HCEC 1CT (cell line): ENCODE measurements around the gene CAPRIN2.

Experiments used
- DNase-seq: peaks from one replicate; pipeline ENCODE4 v3.0.0-alpha.2; 2017

CAPRIN2 gene, protein sequence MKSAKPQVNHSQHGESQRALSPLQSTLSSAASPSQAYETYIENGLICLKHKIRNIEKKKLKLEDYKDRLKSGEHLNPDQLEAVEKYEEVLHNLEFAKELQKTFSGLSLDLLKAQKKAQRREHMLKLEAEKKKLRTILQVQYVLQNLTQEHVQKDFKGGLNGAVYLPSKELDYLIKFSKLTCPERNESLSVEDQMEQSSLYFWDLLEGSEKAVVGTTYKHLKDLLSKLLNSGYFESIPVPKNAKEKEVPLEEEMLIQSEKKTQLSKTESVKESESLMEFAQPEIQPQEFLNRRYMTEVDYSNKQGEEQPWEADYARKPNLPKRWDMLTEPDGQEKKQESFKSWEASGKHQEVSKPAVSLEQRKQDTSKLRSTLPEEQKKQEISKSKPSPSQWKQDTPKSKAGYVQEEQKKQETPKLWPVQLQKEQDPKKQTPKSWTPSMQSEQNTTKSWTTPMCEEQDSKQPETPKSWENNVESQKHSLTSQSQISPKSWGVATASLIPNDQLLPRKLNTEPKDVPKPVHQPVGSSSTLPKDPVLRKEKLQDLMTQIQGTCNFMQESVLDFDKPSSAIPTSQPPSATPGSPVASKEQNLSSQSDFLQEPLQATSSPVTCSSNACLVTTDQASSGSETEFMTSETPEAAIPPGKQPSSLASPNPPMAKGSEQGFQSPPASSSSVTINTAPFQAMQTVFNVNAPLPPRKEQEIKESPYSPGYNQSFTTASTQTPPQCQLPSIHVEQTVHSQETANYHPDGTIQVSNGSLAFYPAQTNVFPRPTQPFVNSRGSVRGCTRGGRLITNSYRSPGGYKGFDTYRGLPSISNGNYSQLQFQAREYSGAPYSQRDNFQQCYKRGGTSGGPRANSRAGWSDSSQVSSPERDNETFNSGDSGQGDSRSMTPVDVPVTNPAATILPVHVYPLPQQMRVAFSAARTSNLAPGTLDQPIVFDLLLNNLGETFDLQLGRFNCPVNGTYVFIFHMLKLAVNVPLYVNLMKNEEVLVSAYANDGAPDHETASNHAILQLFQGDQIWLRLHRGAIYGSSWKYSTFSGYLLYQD

GRCh38 chr12:30754750-30755394 lies at the start of gene CAPRIN2:
Gene CAPRIN2, minus strand, starts transcription at chr12:30754951. Its CDS starts 1,431 bp downstream, at chr12:30753520.
- peak; percentile 93 for DNase-seq

- no peak for DNase-seq
Measured at GRCh38 chr12:30797689-30798088, 42.9 kb upstream of the CAPRIN2 start.

- peak; percentile 48 for DNase-seq
Measured at GRCh38 chr12:30796891-30797371, 42.2 kb upstream of the CAPRIN2 start.

- peak; percentile 62 for DNase-seq
Measured at GRCh38 chr12:30796313-30796780, 41.6 kb upstream of the CAPRIN2 start.

DNA sequence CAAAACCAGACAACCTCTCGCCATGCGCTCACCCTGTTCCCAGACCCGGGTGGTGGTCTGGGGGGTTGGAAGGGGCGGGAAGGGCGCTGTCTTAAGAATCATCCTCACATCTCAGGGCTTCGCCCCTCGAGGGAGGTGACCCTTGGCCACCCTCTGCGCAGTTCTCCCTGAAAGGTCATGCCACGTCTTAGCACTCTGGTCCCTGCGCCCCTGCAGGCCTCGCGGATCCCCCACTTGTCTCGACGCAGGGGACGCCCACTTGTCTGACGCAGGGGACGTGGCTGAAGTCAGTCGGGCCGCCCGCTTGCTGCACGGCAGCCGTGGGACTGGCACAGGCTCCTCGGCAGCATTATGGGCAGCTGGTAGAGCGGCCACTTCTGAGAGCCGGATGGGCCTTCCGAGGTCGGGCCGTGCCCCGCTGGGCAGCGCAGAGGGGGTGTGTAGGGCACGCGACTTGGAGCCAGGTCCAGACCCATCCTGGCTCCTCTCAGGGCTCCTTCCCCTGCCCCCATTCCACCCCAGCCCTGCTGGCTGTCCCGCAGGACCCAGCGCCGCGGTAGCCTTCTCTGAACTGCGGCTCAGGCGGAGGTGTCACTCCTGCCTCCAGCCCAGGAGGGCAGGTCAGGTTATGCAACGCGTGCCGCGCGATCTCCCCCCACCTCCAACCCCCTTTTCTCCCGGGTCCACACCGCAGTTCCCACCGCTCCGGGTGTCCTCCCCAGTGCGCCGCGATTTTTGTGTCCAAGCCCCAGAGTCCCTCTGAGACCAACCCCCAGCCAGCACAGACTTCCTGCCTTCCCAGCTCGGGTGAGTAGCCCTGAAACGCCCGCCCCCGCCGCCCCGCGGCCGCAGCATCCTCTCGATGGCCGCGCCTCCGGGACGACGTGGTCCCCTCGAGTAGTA lies 40.9 kb upstream of the CAPRIN2 start:
- DNase-seq = peak; percentile 87

DNA sequence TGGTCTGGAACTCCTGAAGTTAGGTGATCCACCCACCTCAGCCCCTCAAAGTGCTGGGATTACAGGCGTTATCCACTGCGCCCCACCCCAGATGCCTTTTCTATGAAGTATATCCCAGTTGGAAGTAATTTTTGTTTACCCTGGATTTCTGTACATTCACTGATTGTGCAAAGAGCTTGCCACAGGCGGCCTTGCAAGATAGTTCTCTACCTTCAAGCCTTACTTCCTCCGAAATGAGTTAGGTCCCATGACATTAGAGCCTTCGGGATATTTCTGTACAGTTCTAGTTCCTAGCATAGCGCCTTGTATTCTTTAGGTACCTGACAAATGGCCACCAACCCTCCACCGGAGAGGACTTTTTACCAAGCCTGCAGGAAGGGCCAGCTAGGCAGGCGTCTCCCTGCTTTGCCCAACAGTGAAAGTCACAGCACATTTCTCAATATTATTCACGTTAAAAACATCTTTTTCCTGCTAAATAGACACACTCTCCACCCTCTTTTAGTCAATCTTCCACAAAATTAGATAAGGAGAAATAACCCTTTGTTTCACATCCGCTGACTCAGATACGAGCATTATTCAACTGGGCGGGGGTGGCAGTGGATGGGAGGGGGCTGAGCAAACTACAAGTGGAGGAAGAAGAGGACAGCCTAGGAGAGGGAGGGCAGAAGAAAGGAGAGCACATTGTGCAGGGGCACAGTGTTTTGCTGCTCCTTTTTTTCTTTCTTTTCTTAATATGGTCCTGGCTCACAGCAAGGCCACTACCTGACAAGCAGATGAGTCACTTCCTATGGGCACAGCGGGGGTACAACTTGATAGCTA lies 40.0 kb upstream of the CAPRIN2 start:
- peak; percentile 89 for DNase-seq

GRCh38 chr12:30794020-30794419 lies 39.3 kb upstream of the CAPRIN2 start:
- no peak for DNase-seq

GRCh38 chr12:30792648-30793499 lies 38.1 kb upstream of the CAPRIN2 start:
- peak; percentile 57 for DNase-seq

- no peak for DNase-seq
Measured at GRCh38 chr12:30792085-30792484, 37.3 kb upstream of the CAPRIN2 start.

DNA sequence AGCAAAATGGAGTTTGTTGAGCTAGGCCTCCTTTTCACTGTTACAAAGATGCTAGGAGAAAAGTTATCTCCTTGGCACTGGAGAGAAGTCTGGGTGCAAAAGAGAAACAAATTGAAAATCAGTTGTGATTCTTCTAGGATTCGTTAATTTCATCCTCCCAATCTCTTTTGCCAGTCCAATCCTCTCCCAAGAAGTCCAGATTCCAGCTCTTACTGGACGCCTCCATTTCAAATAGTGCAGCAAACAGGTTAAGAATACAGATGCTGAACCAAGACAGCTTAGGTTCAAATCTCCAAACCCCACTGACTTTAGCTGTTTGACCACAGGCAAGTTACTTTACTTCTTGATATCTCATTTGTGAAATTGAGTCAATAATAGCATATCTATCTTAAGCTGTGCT lies 34.0 kb upstream of the CAPRIN2 start:
- DNase-seq = no peak

- no peak for DNase-seq
Measured at GRCh38 chr12:30785630-30786029, 30.9 kb upstream of the CAPRIN2 start.

GRCh38 chr12:30784508-30784907 lies 29.8 kb upstream of the CAPRIN2 start:
- no peak for DNase-seq

DNA sequence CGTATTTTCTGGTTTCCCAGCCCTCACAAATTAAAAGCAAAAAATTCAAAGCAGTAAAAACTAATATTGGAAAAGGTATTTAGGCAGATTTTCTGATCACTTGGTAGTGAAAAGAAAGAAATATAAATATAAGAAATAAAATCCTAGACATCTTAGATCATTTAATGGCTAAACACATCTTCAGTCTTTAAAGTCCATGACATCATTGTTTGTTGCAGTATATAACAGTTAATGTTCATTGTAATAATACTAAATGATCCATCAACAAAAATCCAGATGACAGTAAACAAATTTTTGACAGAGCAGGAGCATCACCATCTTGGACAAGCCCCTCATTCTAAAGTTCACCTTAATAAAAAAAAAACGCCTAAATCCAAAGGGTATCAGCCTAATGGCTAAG lies 29.2 kb upstream of the CAPRIN2 start:
- no peak for DNase-seq

DNA sequence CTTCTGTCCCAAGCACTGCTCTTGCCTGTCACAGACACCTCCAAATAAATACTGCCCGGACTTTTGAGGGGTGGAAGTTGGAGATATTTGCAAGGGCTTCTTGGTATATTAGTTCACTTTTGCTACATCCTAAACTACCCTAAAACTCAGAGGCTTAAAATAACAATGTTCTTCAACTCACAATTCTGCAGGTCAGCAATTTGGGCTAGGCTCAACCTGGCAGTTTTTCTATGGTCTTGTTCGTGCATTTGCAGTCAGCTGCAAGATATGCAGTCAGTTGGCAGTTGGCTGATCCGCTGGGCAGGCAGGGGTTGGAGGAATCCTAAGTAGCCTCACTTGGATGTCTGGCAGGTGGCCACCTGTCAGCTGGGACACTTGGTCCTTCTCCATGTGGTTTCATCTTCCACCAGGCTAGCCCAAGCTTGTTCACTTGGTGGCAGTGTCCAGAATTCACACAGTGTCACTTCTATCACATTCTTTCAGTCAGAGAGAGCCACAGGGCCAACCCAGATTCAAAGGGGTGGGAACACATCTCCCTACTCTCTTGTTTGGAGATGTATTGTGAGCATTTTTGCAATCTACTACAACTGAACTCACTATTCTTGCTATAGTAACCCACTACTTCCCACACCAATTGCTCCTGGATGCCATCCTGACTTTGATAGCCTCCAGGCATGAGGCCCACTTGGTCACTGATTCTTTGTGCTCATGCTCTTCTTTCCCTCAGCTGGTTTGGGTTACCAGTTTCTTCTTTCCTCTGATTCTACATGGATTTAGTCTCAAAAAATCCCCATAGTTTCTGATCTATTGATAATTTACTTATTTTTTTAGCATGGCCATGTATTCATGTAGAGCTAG lies 27.8 kb upstream of the CAPRIN2 start:
- DNase-seq = no peak

DNA sequence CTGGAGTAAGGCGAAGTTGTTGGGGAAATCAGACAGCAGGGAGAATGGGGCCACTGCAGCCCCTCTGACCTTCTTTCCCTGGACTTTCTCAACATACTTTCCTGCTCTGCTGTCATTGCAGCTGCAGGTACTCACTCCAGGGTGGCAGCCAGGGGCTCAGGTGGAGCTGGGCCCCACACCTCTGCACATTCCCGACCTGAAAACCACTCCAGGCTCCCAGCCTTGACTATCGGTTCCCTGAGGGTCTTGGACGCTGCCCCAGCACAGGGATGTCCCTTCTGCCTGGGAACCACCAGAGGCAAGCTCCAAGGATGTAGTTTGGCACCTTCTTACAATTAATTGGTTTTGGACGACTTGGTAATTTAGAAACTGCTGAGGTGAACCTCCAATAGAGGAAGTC lies 24.8 kb upstream of the CAPRIN2 start:
- DNase-seq = no peak

DNA sequence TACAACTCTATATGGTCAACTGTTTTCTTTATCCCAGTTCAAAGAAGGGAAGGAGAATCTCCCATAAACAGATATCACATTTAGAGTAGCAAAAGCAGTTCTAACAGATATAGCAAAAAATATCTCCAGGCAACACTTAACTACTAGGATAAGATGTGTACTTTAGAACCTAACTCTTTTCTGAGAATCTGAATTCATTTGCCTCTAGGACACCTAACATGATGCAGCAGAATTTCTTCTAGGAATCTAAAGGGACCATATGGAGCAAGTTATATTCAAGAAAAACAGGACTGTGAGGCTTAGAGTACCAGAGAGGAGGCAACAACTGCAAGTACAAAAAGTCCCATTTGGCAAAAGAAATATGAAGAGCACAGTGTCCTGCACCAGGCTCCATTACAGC lies 24.4 kb upstream of the CAPRIN2 start:
- no peak for DNase-seq

- no peak for DNase-seq
Measured at GRCh38 chr12:30774599-30774998, 19.8 kb upstream of the CAPRIN2 start.

GRCh38 chr12:30769802-30770201 lies 15.1 kb upstream of the CAPRIN2 start:
- DNase-seq = no peak

- no peak for DNase-seq
Measured at GRCh38 chr12:30764251-30764650, 9.5 kb upstream of the CAPRIN2 start.
